Astrocyte of the cerebellum (primary cell): Measurements from ENCODE around the gene PIGL.

Source experiments
- DNase-seq: peaks from one replicate; pipeline ENCODE4 v3.0.0-alpha.2; 2011; ENCODE audit warnings: low read depth
- H3K4me3 ChIP-seq: 2 replicates; pipeline ENCODE4 v1.5.1; 2011; ENCODE audit warnings: mild to moderate bottlenecking, low read depth, low read length, moderate library complexity
- in situ Hi-C: cut with HindIII; loops from 2 replicates; pipeline ENCODE4 v1.10.0; 2017; ENCODE audit warnings: low sequenced_read_pairs
- TF ChIP-seq, protein P1 (sequence below): IDR thresholded peaks from 2 replicates; pipeline ENCODE4 v1.5.1; 2012; ENCODE audit warnings: low read length, low read depth, moderate library complexity, mild to moderate bottlenecking; ENCODE audit errors: missing control alignments

The PIGL gene

DNA sequence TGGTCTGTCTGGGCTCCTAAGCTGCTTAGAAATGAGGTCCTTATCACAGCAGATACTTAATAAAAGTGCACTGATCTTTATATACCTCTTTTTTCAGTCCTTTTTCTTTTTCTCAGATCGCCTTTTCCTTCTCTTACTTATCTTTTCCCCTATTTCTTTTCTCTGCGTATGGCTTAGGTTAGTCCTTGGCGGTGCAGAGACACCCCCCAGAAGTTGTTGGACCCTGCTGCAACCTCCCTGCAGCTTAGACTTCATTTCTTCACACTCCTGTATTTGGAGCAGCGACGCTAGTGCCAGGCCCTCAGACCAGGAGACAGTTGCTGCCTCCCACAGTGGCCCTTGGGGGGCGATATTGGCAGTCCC is 68.6 kb downstream of the PIGL start:
- H3K4me3 ChIP-seq: peak overlapping the region; percentile 10
- DNase-seq: no peak
- in situ Hi-C loops: loop anchor here (5.0 kb wide), 1 partner anchor 67 kb away; the partner anchor contains the start of gene CENPV
- TF ChIP-seq, protein P1, sequence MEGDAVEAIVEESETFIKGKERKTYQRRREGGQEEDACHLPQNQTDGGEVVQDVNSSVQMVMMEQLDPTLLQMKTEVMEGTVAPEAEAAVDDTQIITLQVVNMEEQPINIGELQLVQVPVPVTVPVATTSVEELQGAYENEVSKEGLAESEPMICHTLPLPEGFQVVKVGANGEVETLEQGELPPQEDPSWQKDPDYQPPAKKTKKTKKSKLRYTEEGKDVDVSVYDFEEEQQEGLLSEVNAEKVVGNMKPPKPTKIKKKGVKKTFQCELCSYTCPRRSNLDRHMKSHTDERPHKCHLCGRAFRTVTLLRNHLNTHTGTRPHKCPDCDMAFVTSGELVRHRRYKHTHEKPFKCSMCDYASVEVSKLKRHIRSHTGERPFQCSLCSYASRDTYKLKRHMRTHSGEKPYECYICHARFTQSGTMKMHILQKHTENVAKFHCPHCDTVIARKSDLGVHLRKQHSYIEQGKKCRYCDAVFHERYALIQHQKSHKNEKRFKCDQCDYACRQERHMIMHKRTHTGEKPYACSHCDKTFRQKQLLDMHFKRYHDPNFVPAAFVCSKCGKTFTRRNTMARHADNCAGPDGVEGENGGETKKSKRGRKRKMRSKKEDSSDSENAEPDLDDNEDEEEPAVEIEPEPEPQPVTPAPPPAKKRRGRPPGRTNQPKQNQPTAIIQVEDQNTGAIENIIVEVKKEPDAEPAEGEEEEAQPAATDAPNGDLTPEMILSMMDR: peak; percentile 55

DNA sequence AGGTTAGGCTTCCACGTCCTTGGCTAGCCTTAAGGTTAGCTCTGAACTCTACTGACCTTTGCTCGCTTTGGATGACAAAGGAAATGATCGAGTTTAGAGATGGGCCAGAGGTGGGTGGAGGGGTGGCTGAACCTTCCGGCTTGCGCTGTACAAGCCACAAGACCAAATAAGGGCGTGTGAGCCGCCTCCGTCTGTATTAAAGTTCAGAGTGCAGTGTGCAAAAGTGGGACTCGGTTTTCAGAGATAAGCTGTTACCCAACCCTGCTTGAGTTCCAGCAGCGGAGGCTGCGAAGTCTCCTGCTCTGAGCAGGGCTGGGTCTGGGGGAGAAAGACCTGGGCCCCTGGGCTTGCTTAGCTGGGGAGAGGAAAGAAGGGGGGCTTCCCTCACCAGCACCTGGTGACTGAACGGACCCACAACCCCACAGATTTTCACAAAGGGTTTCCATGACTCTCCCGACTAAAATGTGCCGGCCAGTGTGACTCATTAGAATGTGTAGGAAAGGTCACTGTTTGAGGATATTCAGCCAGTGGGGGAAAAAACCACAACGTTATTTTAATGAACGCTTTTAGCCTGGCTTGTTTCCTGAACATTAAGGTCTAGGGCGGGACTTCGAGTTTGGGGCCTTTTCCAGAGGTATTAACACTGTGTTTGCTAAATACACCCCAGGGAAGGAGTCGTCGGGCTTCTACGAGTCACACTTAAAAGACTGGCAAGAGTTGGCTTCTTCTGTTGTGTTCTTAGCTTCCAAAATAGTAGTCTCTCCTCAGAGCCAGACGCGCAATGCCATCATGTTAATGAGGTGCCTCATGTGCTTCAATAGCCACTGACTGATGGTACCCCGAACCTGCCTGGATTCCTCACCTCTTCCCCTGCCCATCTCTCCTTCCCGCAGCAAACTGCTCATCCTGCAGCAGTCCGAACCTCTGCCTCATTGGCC is 69.3 kb downstream of the PIGL start:
- DNase-seq: peak; percentile 99
- TF ChIP-seq, protein P1: no peak
- in situ Hi-C loops: loop anchor here (5.0 kb wide), 1 partner anchor 66 kb away; the partner anchor contains the start of gene CENPV
- H3K4me3 ChIP-seq: peak overlapping the region; percentile 10

DNA sequence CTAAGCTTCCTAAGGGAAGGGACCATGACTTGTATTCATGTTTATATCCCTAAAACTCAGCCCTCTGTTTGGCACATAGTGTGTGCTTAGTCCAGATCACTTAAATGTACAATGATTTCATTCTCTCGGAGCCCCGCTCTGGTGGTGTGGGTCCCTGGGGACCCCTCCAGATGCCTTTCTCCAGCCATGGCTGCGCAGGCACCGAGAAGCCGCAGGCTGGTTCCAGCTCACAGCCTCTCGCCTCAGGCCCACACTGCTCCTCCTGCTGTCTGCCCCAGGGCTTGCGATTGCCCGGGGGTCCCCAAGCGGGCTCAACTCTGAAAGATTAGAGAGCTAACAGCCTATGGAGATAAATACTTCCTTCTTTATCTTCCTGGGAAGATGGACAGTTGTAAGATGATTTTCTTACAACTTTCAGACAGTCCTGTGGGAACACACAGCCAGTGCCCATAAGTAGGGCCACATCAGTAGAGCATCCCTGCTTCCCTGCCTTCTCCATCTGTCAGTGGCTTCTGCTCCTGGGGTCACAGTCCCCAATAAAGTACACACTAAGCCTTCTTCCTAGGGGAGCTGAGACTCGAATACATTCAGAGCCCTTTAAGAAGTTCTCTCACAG is 70.0 kb downstream of the PIGL start:
- DNase-seq: no peak
- no peak overlapping the region for H3K4me3 ChIP-seq
- TF ChIP-seq, protein P1: peak; percentile 23
- in situ Hi-C loops: loop anchor here (5.0 kb wide), 1 partner anchor 65 kb away; the partner anchor contains the start of gene CENPV

DNA sequence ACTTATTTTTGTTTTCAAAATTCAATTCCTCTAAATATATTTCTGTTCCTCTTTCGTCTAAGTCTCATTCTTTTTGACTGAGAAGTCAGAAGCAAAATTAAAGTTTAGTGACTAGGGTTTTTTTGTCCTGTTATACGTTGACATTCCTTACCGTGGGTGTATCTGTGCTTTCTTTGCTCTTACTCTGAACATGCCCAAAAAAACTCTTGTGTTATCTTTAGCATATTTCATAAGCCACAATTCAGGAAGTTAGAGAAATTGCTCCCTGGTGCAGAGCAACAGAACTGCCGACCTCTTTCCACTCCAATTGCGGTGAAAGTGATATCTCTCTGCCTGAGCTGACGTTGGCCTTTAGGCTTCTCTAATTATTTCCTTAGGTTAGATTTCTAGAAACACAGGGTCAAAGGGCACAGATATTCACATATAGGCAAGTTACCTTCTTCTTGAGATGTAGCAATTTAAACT is 70.6 kb downstream of the PIGL start:
- TF ChIP-seq, protein P1: no peak
- in situ Hi-C loops: loop anchor here (5.0 kb wide), 1 partner anchor 65 kb away; the partner anchor contains the start of gene CENPV
- peak; percentile 44 for DNase-seq
- no peak overlapping the region for H3K4me3 ChIP-seq

DNA sequence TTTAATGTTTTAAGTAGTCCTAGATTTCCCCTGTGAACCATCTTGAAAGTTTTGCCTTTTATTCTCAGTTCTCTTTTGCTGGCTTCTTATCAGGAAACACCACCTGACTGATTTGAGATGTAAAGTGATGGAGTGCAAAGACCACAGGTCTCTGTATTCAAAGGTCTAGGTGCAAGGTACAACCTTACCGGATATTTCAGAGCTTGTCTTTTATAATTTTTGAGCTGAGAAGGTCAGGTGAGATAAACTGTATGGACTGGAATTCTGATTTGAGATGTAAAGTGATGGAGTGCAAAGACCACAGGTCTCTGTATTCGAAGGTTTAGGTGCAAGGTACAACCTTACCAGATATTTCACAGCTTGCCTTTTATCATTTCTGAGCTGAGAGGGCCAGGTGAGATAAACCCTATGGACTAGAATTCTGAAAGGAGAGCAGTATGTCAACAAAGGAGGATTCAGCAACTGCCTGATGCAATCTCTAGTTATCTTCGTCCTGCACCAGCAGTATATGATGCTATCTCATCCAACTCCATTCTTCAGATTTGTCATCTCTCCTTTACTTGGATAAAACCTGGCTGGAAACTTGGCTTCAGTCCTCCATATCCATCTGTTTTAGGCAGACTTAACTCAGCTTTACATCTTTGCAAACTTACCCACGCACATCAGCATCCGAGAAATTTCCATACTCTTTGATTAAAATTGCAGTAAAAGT is 72.0 kb downstream of the PIGL start:
- no peak overlapping the region for H3K4me3 ChIP-seq
- TF ChIP-seq, protein P1: no peak
- DNase-seq: no peak
- in situ Hi-C loops: loop anchor here (5.0 kb wide), 1 partner anchor 63 kb away; the partner anchor contains the start of gene CENPV

DNA sequence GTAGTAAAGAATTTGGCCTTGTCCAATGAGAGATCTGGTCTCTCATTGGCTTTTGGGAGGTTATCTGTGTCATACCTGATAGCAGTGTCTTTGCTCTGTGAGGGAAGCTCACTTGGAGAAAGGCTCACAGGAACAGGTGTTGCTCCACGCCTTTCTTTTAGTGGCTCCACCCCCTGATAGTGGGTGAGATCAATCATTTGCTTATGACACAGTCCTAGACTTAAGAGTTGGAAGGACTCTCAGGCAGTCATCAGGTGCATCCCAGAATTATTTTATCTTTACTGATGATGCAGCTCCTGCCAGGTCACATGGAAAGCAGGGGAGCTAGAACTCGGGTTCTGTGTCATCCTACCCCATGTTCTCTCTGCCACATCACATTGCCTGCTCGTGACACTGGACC is 76.9 kb downstream of the PIGL start:
- in situ Hi-C loops: no loop called here
- H3K4me3 ChIP-seq: no peak overlapping the region
- TF ChIP-seq, protein P1: no peak
- no peak for DNase-seq
